CMK (cell line): Measurements from ENCODE around the gene NEURL1.

Experiments used
- DNase-seq: peaks from one replicate; pipeline ENCODE4 v3.0.0-alpha.2; 2010; ENCODE audit warnings: low read depth

Gene NEURL1

GRCh38 chr10:103493362-103493915 is at the start of gene NEURL1:
Gene NEURL1, plus strand, starts transcription at chr10:103493705. Its CDS starts 683 bp downstream, at chr10:103494388.
- DNase-seq = no peak

GRCh38 chr10:103444478-103444877 is 49.0 kb upstream of the NEURL1 start:
- DNase-seq = no peak

- DNase-seq = no peak
These were observed 48.1 kb upstream of the NEURL1 start for GRCh38 chr10:103445366-103445765.

- no peak for DNase-seq
These were observed 47.5 kb upstream of the NEURL1 start for GRCh38 chr10:103445767-103446567.

- no peak for DNase-seq
These were observed 46.3 kb upstream of the NEURL1 start for GRCh38 chr10:103447187-103447586.

- no peak for DNase-seq
These were observed 44.8 kb upstream of the NEURL1 start for GRCh38 chr10:103448746-103449145.

GRCh38 chr10:103449208-103450144 is 44.0 kb upstream of the NEURL1 start:
- peak; percentile 26 for DNase-seq

GRCh38 chr10:103450201-103450695 is 43.3 kb upstream of the NEURL1 start:
- DNase-seq = no peak

- peak; percentile 55 for DNase-seq
These were observed 42.3 kb upstream of the NEURL1 start for GRCh38 chr10:103451091-103451813.

GRCh38 chr10:103451831-103452505 is 41.5 kb upstream of the NEURL1 start, which contains the start of gene CALHM2:
Gene CALHM2, minus strand, starts transcription at chr10:103452370. Its CDS starts 2,429 bp downstream, at chr10:103449941.
- no peak for DNase-seq

- DNase-seq = no peak
These were observed 40.8 kb upstream of the NEURL1 start for GRCh38 chr10:103452506-103453230.

- no peak for DNase-seq
These were observed 39.5 kb upstream of the NEURL1 start for GRCh38 chr10:103454026-103454425.

- no peak for DNase-seq
These were observed 38.3 kb upstream of the NEURL1 start for GRCh38 chr10:103455235-103455634.

GRCh38 chr10:103456074-103456660 is 37.3 kb upstream of the NEURL1 start:
- no peak for DNase-seq

- DNase-seq = no peak
These were observed 36.3 kb upstream of the NEURL1 start for GRCh38 chr10:103457176-103457712.

- no peak for DNase-seq
These were observed 35.5 kb upstream of the NEURL1 start for GRCh38 chr10:103457896-103458583.

- no peak for DNase-seq
These were observed 34.8 kb upstream of the NEURL1 start, which contains the start of gene CALHM1 for GRCh38 chr10:103458720-103459119. Gene CALHM1, minus strand, starts transcription at chr10:103458900. Its CDS starts 149 bp downstream, at chr10:103458751.

GRCh38 chr10:103459615-103460014 is 33.9 kb upstream of the NEURL1 start:
- DNase-seq = no peak

GRCh38 chr10:103463499-103463898 is 30.0 kb upstream of the NEURL1 start:
- DNase-seq = no peak
